Adrenal gland (tissue), 5 donors: ENCODE measurements around the gene COCH.

Source experiments
- POLR2A ChIP-seq, 2 donors: fragments of 450-650 bp; IDR thresholded peaks; one replicate each; pipeline ENCODE4 v1.6.1; 2017; ENCODE audit warnings: antibody characterized with exemption in 2 of 2, mild to moderate bottlenecking in 2 of 2, moderate library complexity in 1 of 2
- TF ChIP-seq, protein P1 (sequence below), 6 experiments: fragments of 450-650 bp in 4 of 6; fragments of 200-600 bp in 2 of 6; sonication (generic) in 1 of 6; IDR thresholded peaks; 1 replicate in 5 of 6; 2 replicates in 1 of 6; pipeline versions ENCODE4 v1.5.1 to v1.8.0; 2016 to 2021; ENCODE audit warnings: antibody characterized with exemption in 6 of 6, mild to moderate bottlenecking in 2 of 6, moderate library complexity in 1 of 6
- donor health status: DM: no; HTN: no; CAD: no.

DNA sequence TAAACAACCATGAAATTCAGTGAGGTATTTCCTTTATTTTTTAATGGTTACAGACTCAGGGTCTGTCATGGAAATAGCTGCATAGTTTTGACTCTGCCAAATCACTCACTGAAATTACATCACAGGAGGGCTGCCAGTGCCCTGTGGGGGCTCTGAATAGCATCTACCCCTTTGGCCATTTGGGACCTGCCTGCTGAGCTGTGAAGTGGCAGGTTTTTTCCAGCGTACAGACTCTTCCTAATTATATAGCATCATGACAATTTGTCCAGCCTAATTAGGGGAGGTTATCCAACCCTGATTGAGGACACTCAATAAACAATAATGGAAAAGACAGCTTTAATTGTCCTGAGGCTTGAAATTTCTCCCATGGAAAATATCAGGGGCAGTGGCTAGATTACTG is 1.8 kb upstream of the COCH start:
- TF ChIP-seq, protein P1, sequence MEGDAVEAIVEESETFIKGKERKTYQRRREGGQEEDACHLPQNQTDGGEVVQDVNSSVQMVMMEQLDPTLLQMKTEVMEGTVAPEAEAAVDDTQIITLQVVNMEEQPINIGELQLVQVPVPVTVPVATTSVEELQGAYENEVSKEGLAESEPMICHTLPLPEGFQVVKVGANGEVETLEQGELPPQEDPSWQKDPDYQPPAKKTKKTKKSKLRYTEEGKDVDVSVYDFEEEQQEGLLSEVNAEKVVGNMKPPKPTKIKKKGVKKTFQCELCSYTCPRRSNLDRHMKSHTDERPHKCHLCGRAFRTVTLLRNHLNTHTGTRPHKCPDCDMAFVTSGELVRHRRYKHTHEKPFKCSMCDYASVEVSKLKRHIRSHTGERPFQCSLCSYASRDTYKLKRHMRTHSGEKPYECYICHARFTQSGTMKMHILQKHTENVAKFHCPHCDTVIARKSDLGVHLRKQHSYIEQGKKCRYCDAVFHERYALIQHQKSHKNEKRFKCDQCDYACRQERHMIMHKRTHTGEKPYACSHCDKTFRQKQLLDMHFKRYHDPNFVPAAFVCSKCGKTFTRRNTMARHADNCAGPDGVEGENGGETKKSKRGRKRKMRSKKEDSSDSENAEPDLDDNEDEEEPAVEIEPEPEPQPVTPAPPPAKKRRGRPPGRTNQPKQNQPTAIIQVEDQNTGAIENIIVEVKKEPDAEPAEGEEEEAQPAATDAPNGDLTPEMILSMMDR (IDR thresholded peaks at IDR 0.05), result no peak
- no peak for TF ChIP-seq POLR2A (IDR thresholded peaks at IDR 0.05)
